Occipital lobe (tissue), 2 donors: ENCODE data around the gene CDCP1. TPM values are rescaled to one million over a fixed set of nuclear protein-coding genes. Genes with fewer than 3 reads are reported as not detected.

Source experiments
- DNase-seq: peaks from one replicate; lab custom pipeline; 2025; lab: John Stamatoyannopoulos, UW
- total RNA-seq: library from RNA; depleted of rRNA; stranded (reverse); fragments of >200 nt; gene quantifications from one replicate; pipeline ENCODE4 v1.2.3, GENCODE V29; 2014

CDCP1 gene
- 0.62 TPM for total RNA-seq

GRCh38 chr3:45145681-45146614 is at the start of gene CDCP1:
TSS of gene CDCP1 (minus strand) at chr3:45146378. CDS start at chr3:45146287, 91 bp downstream.
- no peak for DNase-seq

- DNase-seq = no peak
Observed at GRCh38 chr3:45194791-45195190, 48.6 kb upstream of the CDCP1 start.

GRCh38 chr3:45191924-45192417 is 45.8 kb upstream of the CDCP1 start:
- DNase-seq = no peak

GRCh38 chr3:45191424-45191823 is 45.2 kb upstream of the CDCP1 start:
- DNase-seq = no peak

GRCh38 chr3:45188719-45189659 is 42.8 kb upstream of the CDCP1 start:
- no peak for DNase-seq

GRCh38 chr3:45187694-45188141 is 41.5 kb upstream of the CDCP1 start:
- no peak for DNase-seq

GRCh38 chr3:45186871-45187270 is 40.7 kb upstream of the CDCP1 start:
- no peak for DNase-seq

- no peak for DNase-seq
Observed at GRCh38 chr3:45185461-45185860, 39.3 kb upstream of the CDCP1 start.

- DNase-seq = no peak
Observed at GRCh38 chr3:45185052-45185451, 38.9 kb upstream of the CDCP1 start.

GRCh38 chr3:45183872-45184262 is 37.7 kb upstream of the CDCP1 start:
- DNase-seq = no peak

GRCh38 chr3:45182915-45183871 is 37.0 kb upstream of the CDCP1 start:
- no peak for DNase-seq

- DNase-seq = no peak
Observed at GRCh38 chr3:45181496-45181895, 35.3 kb upstream of the CDCP1 start.

GRCh38 chr3:45180899-45181298 is 34.7 kb upstream of the CDCP1 start:
- no peak for DNase-seq

- no peak for DNase-seq
Observed at GRCh38 chr3:45180051-45180450, 33.9 kb upstream of the CDCP1 start.

- DNase-seq = no peak
Observed at GRCh38 chr3:45179163-45179562, 33.0 kb upstream of the CDCP1 start.

GRCh38 chr3:45178183-45179023 is 32.2 kb upstream of the CDCP1 start:
- no peak for DNase-seq

GRCh38 chr3:45176912-45177311 is 30.7 kb upstream of the CDCP1 start:
- no peak for DNase-seq

- DNase-seq = no peak
Observed at GRCh38 chr3:45174234-45174633, 28.1 kb upstream of the CDCP1 start.

- no peak for DNase-seq
Observed at GRCh38 chr3:45173776-45174175, 27.6 kb upstream of the CDCP1 start.

- DNase-seq = no peak
Observed at GRCh38 chr3:45171283-45171682, 25.1 kb upstream of the CDCP1 start.
